ENCODE results near the gene B4GALNT3. TPM values are rescaled to one million over a fixed set of nuclear protein-coding genes. Genes with fewer than 3 reads are reported as not detected.
A peak's percentile ranks its signal among the peaks of the same experiment; 100 is the strongest.

B4GALNT3 gene
- 3.1 TPM for polyA plus RNA-seq (2013, experiment 1 of 2)
- polyA plus RNA-seq (2013, experiment 2 of 2): 3.2 TPM

GRCh38 chr12:459430-460258, at the start of gene B4GALNT3:
B4GALNT3 (plus strand) TSS chr12:459939; CDS start chr12:460377, 438 bp downstream.
- no peak within 1 kb of the TSS for H3K14ac ChIP-seq (ENCODE audit: low read length in 2 of 2)
- H2BK15ac ChIP-seq (ENCODE audit: low read depth, poor library complexity, severe bottlenecking): peak within 1 kb of the TSS; percentile 55
- no peak within 1 kb of the TSS for H3K4ac ChIP-seq (ENCODE audit: low read depth in 1 of 2, low read length in 2 of 2)
- 13% methylated on average over 48 of the region's 82 CpGs for WGBS
- peak within 1 kb of the TSS; percentile 95 for H3K4me2 ChIP-seq (ENCODE audit: low read length, poor library complexity, severe bottlenecking)
- H2AK5ac ChIP-seq (ENCODE audit: low read length, severe bottlenecking): no peak within 1 kb of the TSS
- H2AFZ ChIP-seq (ENCODE audit: low read depth, low read length): peak within 1 kb of the TSS; percentile 48
- H3K23ac ChIP-seq (ENCODE audit: low read length in 2 of 2): no peak within 1 kb of the TSS
- no peaks in the 10 kb centered on the region for H3K79me1 ChIP-seq (replicated peaks; ENCODE audit: low read length, poor library complexity, severe bottlenecking)
- no peak within 1 kb of the TSS for H2BK12ac ChIP-seq (ENCODE audit: low read length in 2 of 2)
- H3K4me1 ChIP-seq (ENCODE audit: control insufficient read depth, insufficient read depth, low read depth, low read length): peaks cover 10% of the 10 kb centered on the region
- H3K18ac ChIP-seq (ENCODE audit: low read depth in 1 of 2, low read length in 2 of 2): peak within 1 kb of the TSS in 1 of 2 experiments; percentile 64
- peak; percentile 20 for DNase-seq
- no peak within 1 kb of the TSS for H3K27ac ChIP-seq (ENCODE audit: low read length, poor library complexity, severe bottlenecking)
- peak within 1 kb of the TSS; percentile 61 to 66 for H3K4me3 ChIP-seq (ENCODE audit: insufficient read depth in 1 of 2, low read depth in 1 of 2, low read length in 2 of 2)
- H3K9ac ChIP-seq (ENCODE audit: low read length): no peak within 1 kb of the TSS
- no peak within 1 kb of the TSS for H2BK120ac ChIP-seq (ENCODE audit: low read depth, low read length)
- no peaks in the 10 kb centered on the region for H3K9me3 ChIP-seq (ENCODE audit: control insufficient read depth, low read length)
- H3K27me3 ChIP-seq (ENCODE audit: control insufficient read depth in 1 of 2, insufficient read depth in 1 of 2, low read length in 2 of 2): peaks cover 67 to 90% of the 10 kb centered on the region in 2 experiments
- no peak within 1 kb of the TSS for H2BK5ac ChIP-seq (ENCODE audit: low read depth, low read length, poor library complexity, severe bottlenecking)
- H4K8ac ChIP-seq (ENCODE audit: low read length): no peak within 1 kb of the TSS
- H4K91ac ChIP-seq (ENCODE audit: low read length): no peak within 1 kb of the TSS
- no peaks in the 10 kb centered on the region for H3K36me3 ChIP-seq (ENCODE audit: control insufficient read depth in 1 of 2, insufficient read depth in 2 of 2, low read depth in 1 of 2, low read length in 2 of 2)

DNA sequence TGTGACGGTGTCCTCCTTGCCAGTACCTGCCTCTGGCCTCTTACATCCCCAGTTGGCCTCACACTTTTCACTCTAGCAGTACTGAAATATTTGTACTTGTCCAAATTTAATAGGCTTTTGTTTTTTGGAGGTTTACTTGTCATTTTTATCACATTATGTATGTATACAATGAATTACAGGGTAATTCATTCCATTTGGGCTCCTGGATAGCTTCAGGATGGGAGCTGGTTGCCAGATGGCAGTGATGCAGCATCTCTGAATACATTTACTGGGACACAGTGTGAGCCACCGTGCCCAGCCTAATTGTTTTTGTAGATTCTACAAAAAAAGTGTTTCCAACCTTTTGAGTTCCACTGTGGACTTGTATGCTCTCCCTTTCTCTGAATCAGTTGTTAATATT, 44.9 kb upstream of the B4GALNT3 start:
- no peak overlapping the region for H3K27ac ChIP-seq (ENCODE audit: low read length, poor library complexity, severe bottlenecking)
- H3K14ac ChIP-seq (ENCODE audit: low read length in 2 of 2): no peak overlapping the region
- H3K4me2 ChIP-seq (ENCODE audit: low read length, poor library complexity, severe bottlenecking): no peak overlapping the region
- H3K18ac ChIP-seq (ENCODE audit: low read depth in 1 of 2, low read length in 2 of 2): no peak overlapping the region
- 88% methylated on average over 2 of the region's 2 CpGs for WGBS
- H4K91ac ChIP-seq (ENCODE audit: low read length): no peak overlapping the region
- H3K23ac ChIP-seq (ENCODE audit: low read length in 2 of 2): no peak overlapping the region
- H3K4ac ChIP-seq (ENCODE audit: low read depth in 1 of 2, low read length in 2 of 2): no peak overlapping the region
- no peak overlapping the region for H2BK5ac ChIP-seq (ENCODE audit: low read depth, low read length, poor library complexity, severe bottlenecking)
- H2BK12ac ChIP-seq (ENCODE audit: low read length in 2 of 2): no peak overlapping the region
- no peak overlapping the region for H2BK120ac ChIP-seq (ENCODE audit: low read depth, low read length)
- H3K9ac ChIP-seq (ENCODE audit: low read length): no peak overlapping the region
- H2AK5ac ChIP-seq (ENCODE audit: low read length, severe bottlenecking): no peak overlapping the region
- H3K36me3 ChIP-seq (ENCODE audit: control insufficient read depth in 1 of 2, insufficient read depth in 2 of 2, low read depth in 1 of 2, low read length in 2 of 2): peaks cover 13 to 25% of the 10 kb centered on the region in 2 experiments
- peaks cover 2% of the 10 kb centered on the region for H3K79me1 ChIP-seq (replicated peaks; ENCODE audit: low read length, poor library complexity, severe bottlenecking)
- no peaks in the 10 kb centered on the region for H3K9me3 ChIP-seq (ENCODE audit: control insufficient read depth, low read length)
- DNase-seq: no peak
- H2AFZ ChIP-seq (ENCODE audit: low read depth, low read length): no peak overlapping the region
- no peak overlapping the region for H2BK15ac ChIP-seq (ENCODE audit: low read depth, poor library complexity, severe bottlenecking)
- no peak overlapping the region for H4K8ac ChIP-seq (ENCODE audit: low read length)
- no peak overlapping the region for H3K4me3 ChIP-seq (ENCODE audit: insufficient read depth in 1 of 2, low read depth in 1 of 2, low read length in 2 of 2)
- no peaks in the 10 kb centered on the region for H3K4me1 ChIP-seq (ENCODE audit: control insufficient read depth, insufficient read depth, low read depth, low read length)
- H3K27me3 ChIP-seq (ENCODE audit: control insufficient read depth in 1 of 2, insufficient read depth in 1 of 2, low read length in 2 of 2): no peaks in the 10 kb centered on the region

DNA sequence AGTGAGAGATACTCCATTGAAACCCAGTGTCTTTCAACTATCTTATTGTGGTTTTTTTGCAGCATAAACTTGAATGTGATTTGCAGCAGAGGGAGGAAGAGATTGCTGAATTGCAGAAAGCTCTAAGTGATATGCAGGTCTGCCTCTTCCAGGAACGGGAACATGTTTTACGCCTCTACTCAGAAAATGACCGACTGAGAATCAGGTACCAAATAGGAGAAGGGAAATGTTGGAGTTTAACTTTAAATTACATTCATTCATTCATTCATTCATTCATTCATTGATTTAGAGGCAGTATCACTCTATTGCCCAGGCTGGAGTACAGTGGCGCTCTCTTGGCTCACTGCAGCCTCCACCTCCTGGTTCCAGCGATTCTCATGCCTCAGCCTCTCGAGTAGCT, 41.3 kb upstream of the B4GALNT3 start:
- Histone ChIP-seq H3K4ac (ENCODE audit: low read depth in 1 of 2, low read length in 2 of 2) (no peak overlapping the region), H4K91ac (ENCODE audit: low read length) (no peak overlapping the region), H2BK12ac (ENCODE audit: low read length in 2 of 2) (no peak overlapping the region), H2AK5ac (ENCODE audit: low read length, severe bottlenecking) (no peak overlapping the region), H3K27ac (ENCODE audit: low read length, poor library complexity, severe bottlenecking) (no peak overlapping the region), H3K4me1 (ENCODE audit: control insufficient read depth, insufficient read depth, low read depth, low read length) (no peaks in the 10 kb centered on the region), H3K9me3 (ENCODE audit: control insufficient read depth, low read length) (no peaks in the 10 kb centered on the region), H2AFZ (ENCODE audit: low read depth, low read length) (no peak overlapping the region), H3K4me2 (ENCODE audit: low read length, poor library complexity, severe bottlenecking) (no peak overlapping the region), H3K23ac (ENCODE audit: low read length in 2 of 2) (no peak overlapping the region), H3K27me3 (ENCODE audit: control insufficient read depth in 1 of 2, insufficient read depth in 1 of 2, low read length in 2 of 2) (no peaks in the 10 kb centered on the region), H4K8ac (ENCODE audit: low read length) (no peak overlapping the region), H3K79me1 (replicated peaks; ENCODE audit: low read length, poor library complexity, severe bottlenecking) (peaks cover 2% of the 10 kb centered on the region), H3K4me3 (ENCODE audit: insufficient read depth in 1 of 2, low read depth in 1 of 2, low read length in 2 of 2) (no peak overlapping the region), H3K36me3 (ENCODE audit: control insufficient read depth in 1 of 2, insufficient read depth in 2 of 2, low read depth in 1 of 2, low read length in 2 of 2) (peaks cover 11 to 16% of the 10 kb centered on the region in 2 experiments), H3K9ac (ENCODE audit: low read length) (no peak overlapping the region), H2BK120ac (ENCODE audit: low read depth, low read length) (no peak overlapping the region), H3K18ac (ENCODE audit: low read depth in 1 of 2, low read length in 2 of 2) (no peak overlapping the region), H2BK15ac (ENCODE audit: low read depth, poor library complexity, severe bottlenecking) (no peak overlapping the region), H2BK5ac (ENCODE audit: low read depth, low read length, poor library complexity, severe bottlenecking) (no peak overlapping the region), H3K14ac (ENCODE audit: low read length in 2 of 2) (no peak overlapping the region)
- WGBS: 100% methylated on average over 4 of the region's 6 CpGs
- DNase-seq: no peak

- Histone ChIP-seq H2BK12ac (ENCODE audit: low read length in 2 of 2) (no peak overlapping the region), H3K23ac (ENCODE audit: low read length in 2 of 2) (no peak overlapping the region), H4K91ac (ENCODE audit: low read length) (no peak overlapping the region), H3K4me3 (ENCODE audit: insufficient read depth in 1 of 2, low read depth in 1 of 2, low read length in 2 of 2) (no peak overlapping the region), H2AFZ (ENCODE audit: low read depth, low read length) (no peak overlapping the region), H3K4me1 (ENCODE audit: control insufficient read depth, insufficient read depth, low read depth, low read length) (no peaks in the 10 kb centered on the region), H3K14ac (ENCODE audit: low read length in 2 of 2) (no peak overlapping the region), H3K27me3 (ENCODE audit: control insufficient read depth in 1 of 2, insufficient read depth in 1 of 2, low read length in 2 of 2) (no peaks in the 10 kb centered on the region), H3K18ac (ENCODE audit: low read depth in 1 of 2, low read length in 2 of 2) (no peak overlapping the region), H2AK5ac (ENCODE audit: low read length, severe bottlenecking) (no peak overlapping the region), H4K8ac (ENCODE audit: low read length) (no peak overlapping the region), H3K4ac (ENCODE audit: low read depth in 1 of 2, low read length in 2 of 2) (no peak overlapping the region), H3K36me3 (ENCODE audit: control insufficient read depth in 1 of 2, insufficient read depth in 2 of 2, low read depth in 1 of 2, low read length in 2 of 2) (peaks cover 11 to 20% of the 10 kb centered on the region in 2 experiments), H3K27ac (ENCODE audit: low read length, poor library complexity, severe bottlenecking) (no peak overlapping the region), H2BK120ac (ENCODE audit: low read depth, low read length) (no peak overlapping the region), H3K4me2 (ENCODE audit: low read length, poor library complexity, severe bottlenecking) (no peak overlapping the region), H3K9me3 (ENCODE audit: control insufficient read depth, low read length) (no peaks in the 10 kb centered on the region), H3K9ac (ENCODE audit: low read length) (no peak overlapping the region), H2BK5ac (ENCODE audit: low read depth, low read length, poor library complexity, severe bottlenecking) (no peak overlapping the region), H2BK15ac (ENCODE audit: low read depth, poor library complexity, severe bottlenecking) (no peak overlapping the region), H3K79me1 (replicated peaks; ENCODE audit: low read length, poor library complexity, severe bottlenecking) (no peaks in the 10 kb centered on the region)
- 100% methylated on average over 1 of the region's 3 CpGs for WGBS
- no peak for DNase-seq
Observed at GRCh38 chr12:422526-422925, 37.2 kb upstream of the B4GALNT3 start.

Data from mesenchymal stem cell (in vitro differentiated cells and primary cell).